ENCODE results near the gene LGMN. TPM values are rescaled to one million over a fixed set of nuclear protein-coding genes. Genes with fewer than 3 reads are reported as not detected.

The LGMN gene
- total RNA-seq, 4 donors from 2014 or later = 96.7 to 243 (median 130) TPM

DNA sequence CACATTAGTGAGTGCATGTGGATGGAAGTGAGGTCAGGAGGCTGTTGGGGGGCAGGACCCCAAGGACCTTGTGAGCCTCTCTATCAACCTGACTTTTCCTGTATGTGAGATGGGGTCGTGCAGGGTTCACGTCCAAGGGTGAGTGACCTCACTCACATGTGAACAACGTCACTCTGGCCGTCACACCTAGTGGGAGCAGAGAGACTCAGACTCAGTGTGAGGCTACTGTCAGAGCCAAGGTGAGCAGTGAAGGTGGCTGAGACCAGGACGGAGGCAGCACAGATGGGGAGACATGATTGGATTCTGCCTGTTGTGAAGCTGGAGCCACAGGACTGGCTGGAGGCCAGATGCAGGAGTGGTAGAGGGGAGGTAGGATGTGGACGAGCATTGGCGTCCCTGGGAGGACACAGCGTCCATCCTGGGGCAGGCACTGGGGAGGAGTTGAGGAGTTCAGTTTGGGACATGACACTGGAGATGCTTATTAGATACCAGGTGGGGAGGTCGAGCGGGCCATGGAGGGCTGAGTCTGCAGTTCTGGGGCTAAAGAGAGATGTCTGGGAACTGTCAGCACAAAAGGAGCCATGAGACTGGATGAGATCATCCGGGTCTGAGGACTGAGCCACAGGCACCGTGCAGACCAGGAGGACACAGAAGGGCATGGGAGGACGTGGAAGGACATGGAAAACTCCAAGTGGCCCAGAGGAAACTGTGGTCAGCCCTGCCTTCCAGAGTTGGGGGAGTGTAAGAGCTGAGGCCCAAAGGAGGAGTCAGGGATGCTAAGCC, 92.8 kb downstream of the LGMN start:
- no peak for TF ChIP-seq CTCF (IDR thresholded peaks at IDR 0.05; ENCODE audit: low read depth)

- TF ChIP-seq CTCF (IDR thresholded peaks at IDR 0.05; ENCODE audit: low read depth) = no peak
Observed at GRCh38 chr14:92654239-92654901, 94.1 kb downstream of the LGMN start.

Other genes starting within 250 kb of the LGMN start
- gene RIN3, start 234.8 kb downstream of the LGMN start, total RNA-seq = 10 to 100 TPM; 15.1 to 32.3 (median 21.9) TPM
- gene GOLGA5, start 45.7 kb upstream of the LGMN start, total RNA-seq = 10 to 100 TPM; 37.7 to 62.0 (median 40.0) TPM
- under 1 TPM in 1 of 4 donors, not detected in 3; 0.34 TPM for gene CHGA, start 174.5 kb upstream of the LGMN start, total RNA-seq